CD4-positive, alpha-beta memory T cell (primary cell): ENCODE measurements around the gene HIPK2. TPM values are rescaled to one million over a fixed set of nuclear protein-coding genes. Genes with fewer than 3 reads are reported as not detected.

Experiments used
- CTCF ChIA-PET: fragments of 350-600 bp; sonication (Branson Sonifier 250); formaldehyde crosslinking; loops from one replicate; lab custom pipeline; 2021; ENCODE audit warnings: inconsistent platforms; ENCODE audit not compliant: partially characterized antibody; lab: Charles Lee
- POLR2A ChIA-PET: fragments of 350-600 bp; sonication (Branson Sonifier 250); formaldehyde crosslinking; loops from one replicate; lab custom pipeline; 2021; ENCODE audit not compliant: partially characterized antibody; lab: Charles Lee
- DNase-seq, 5 donors: peaks; one replicate each; pipeline versions ENCODE4 v3.0.0 to v3.0.0-alpha.2; 2020 to 2022; ENCODE audit warnings: mixed read lengths in 1 of 5
- H3K27ac ChIP-seq: one replicate; pipeline ENCODE4 v1.7.0; 2013; ENCODE audit warnings: low read depth, low read length
- H3K27me3 ChIP-seq: 2 replicates; pipeline ENCODE4 v1.7.0; 2013; ENCODE audit warnings: mild to moderate bottlenecking, low read length, moderate library complexity; ENCODE audit not compliant: insufficient read depth
- H3K36me3 ChIP-seq: 2 replicates; pipeline ENCODE4 v1.7.0; 2013; ENCODE audit warnings: mild to moderate bottlenecking, low read length, moderate library complexity; ENCODE audit not compliant: insufficient read depth
- H3K4me1 ChIP-seq: 2 replicates; pipeline ENCODE4 v1.7.0; 2013; ENCODE audit warnings: mild to moderate bottlenecking, low read length, moderate library complexity; ENCODE audit not compliant: insufficient read depth
- H3K4me3 ChIP-seq, 2 donors: one replicate each; pipeline ENCODE4 v1.7.0; 2013; ENCODE audit warnings: low read length in 2 of 2, mild to moderate bottlenecking in 1 of 2
- H3K9me3 ChIP-seq, 2 donors: one replicate each; pipeline ENCODE4 v1.7.0; 2013; ENCODE audit warnings: low read length in 2 of 2, control low read depth in 1 of 2; ENCODE audit not compliant: control insufficient read depth in 1 of 2
- H3K27ac Mint-ChIP-seq, 7 donors: one replicate each; pipeline ENCODE4 v1.8.0; 2020 to 2021; ENCODE audit warnings: mixed read lengths in 7 of 7, mild to moderate bottlenecking in 6 of 7, inconsistent platforms in 3 of 7, moderate library complexity in 3 of 7
- H3K27me3 Mint-ChIP-seq, 2 donors: one replicate each; pipeline ENCODE4 v1.8.0; 2020 to 2021; ENCODE audit warnings: mixed read lengths in 2 of 2
- H3K36me3 Mint-ChIP-seq, 2 donors: one replicate each; pipeline ENCODE4 v1.8.0; 2020 to 2021; ENCODE audit warnings: mixed read lengths in 2 of 2, inconsistent platforms in 1 of 2, mild to moderate bottlenecking in 1 of 2
- H3K4me1 Mint-ChIP-seq, 4 donors: one replicate each; pipeline ENCODE4 v1.8.0; 2020 to 2021; ENCODE audit warnings: mixed read lengths in 4 of 4, mild to moderate bottlenecking in 1 of 4
- H3K4me3 Mint-ChIP-seq, 8 donors: one replicate each; pipeline ENCODE4 v1.8.0; 2020 to 2021; ENCODE audit warnings: mixed read lengths in 8 of 8, mild to moderate bottlenecking in 7 of 8, moderate library complexity in 6 of 8, inconsistent platforms in 3 of 8
- H3K9me3 Mint-ChIP-seq, 8 donors: one replicate each; pipeline ENCODE4 v1.8.0; 2020 to 2021; ENCODE audit warnings: mixed read lengths in 8 of 8, mild to moderate bottlenecking in 5 of 8, inconsistent platforms in 3 of 8, moderate library complexity in 1 of 8
- intact Hi-C: fragments of 100-400 bp; cut with micrococcal nuclease; formaldehyde crosslinking; loops from one replicate; pipeline ENCODE4 v1.15.1; 2023
- polyA plus RNA-seq, 2 donors: library from polyadenylated mRNA; unstranded; fragments of 300-500 nt; fragmentation: Illumina TruSeq; gene quantifications; one replicate each; pipeline ENCODE4 v1.2.3, GENCODE V29; 2021
- total RNA-seq, 2 experiments: library from RNA; stranded (reverse); gene quantifications; one replicate each; pipeline ENCODE4 v1.2.3, GENCODE V29; 2021

Gene HIPK2
- total and polyA plus RNA-seq, 4 experiments from 2014 or later, result 0.87 to 34.1 (median 17.8) TPM

DNA sequence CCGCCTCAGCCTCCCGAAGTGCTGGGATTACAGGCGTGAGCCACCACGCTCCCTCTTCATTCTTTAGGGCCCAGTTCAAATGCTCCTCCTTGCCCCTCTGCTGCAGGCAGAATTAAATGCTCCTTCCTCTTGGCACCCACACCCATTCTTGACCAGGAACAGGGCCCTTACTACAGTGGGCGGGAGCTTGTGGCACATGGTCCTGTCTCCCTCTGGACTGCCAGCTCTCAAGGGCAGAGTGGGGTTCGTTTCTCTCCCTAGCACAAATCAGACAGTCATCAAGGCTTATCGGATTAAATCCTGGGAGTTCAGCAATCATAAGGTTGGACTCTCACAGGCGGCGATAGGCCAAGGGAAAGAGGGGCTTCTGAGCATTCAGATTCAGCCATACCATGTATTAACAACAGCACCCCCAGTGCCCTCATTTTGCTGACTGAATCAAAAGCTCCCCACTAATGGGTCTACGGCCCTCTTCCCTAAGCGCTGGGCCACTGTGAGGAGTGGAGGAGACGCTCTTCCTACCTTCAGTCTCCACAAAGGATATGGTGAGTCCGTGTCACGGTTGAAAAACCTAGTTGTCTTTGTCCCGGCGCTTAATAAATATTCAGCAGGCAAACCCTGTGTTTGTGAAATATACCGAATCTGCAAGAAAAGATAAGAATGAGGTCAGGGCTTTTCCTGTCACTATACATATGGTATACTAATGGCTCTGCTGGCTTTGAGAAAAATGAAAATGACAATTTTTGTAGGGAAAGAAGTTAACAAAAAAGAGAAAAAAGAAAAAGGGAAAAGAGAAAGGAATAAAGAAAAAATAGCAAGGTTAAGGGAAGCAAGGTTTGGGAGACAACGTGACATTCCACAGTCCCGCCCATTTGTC lies 146.9 kb downstream of the HIPK2 start:
- no peak overlapping the region for H3K27ac ChIP-seq
- ChIA-PET CTCF (interaction anchor here (1.1 to 2.6 kb wide), 2 partner anchors 15 to 378 kb away, joined by 3 to 32 read pairs; no protein-coding TSS in a partner anchor), POLR2A (no interaction called here)
- H3K4me1 ChIP-seq, result peaks cover 66% of the 10 kb centered on the region
- H3K9me3 ChIP-seq, result no peaks in the 10 kb centered on the region
- H3K36me3 ChIP-seq, result peaks cover 7% of the 10 kb centered on the region
- no peaks in the 10 kb centered on the region for H3K27me3 ChIP-seq
- DNase-seq, result no peak
- intact Hi-C loops, result no loop called here
- H3K36me3 Mint-ChIP-seq, result peaks cover 24 to 33% of the 10 kb centered on the region in 2 donors
- H3K27ac Mint-ChIP-seq, result peak overlapping the region; percentile 13 to 95 (median 88)
- no peak overlapping the region for H3K4me3 ChIP-seq
- peak overlapping the region in 3 of 8 donors; percentile 10 to 54 (median 42) for H3K4me3 Mint-ChIP-seq
- H3K4me1 Mint-ChIP-seq, result peaks cover 48 to 79% (median 59%) of the 10 kb centered on the region in 4 donors
- H3K27me3 Mint-ChIP-seq, result no peaks in the 10 kb centered on the region
- H3K9me3 Mint-ChIP-seq, result no peaks in the 10 kb centered on the region

- peaks cover 55% of the 10 kb centered on the region for H3K4me1 ChIP-seq
- H3K36me3 ChIP-seq, result peaks cover 7% of the 10 kb centered on the region
- H3K4me1 Mint-ChIP-seq, result peaks cover 51 to 82% (median 60%) of the 10 kb centered on the region in 4 donors
- peaks cover 28 to 44% of the 10 kb centered on the region in 2 donors for H3K36me3 Mint-ChIP-seq
- CTCF ChIA-PET, result interaction anchor here (0.7 to 1.1 kb wide), 3 partner anchors 11 to 107 kb away, joined by 3 to 4 read pairs (median 3); no protein-coding TSS in a partner anchor
- peak overlapping the region; percentile 82 to 97 (median 89) for H3K27ac Mint-ChIP-seq
- H3K27ac ChIP-seq, result no peak overlapping the region
- DNase-seq, result no peak
- POLR2A ChIA-PET, result no interaction called here
- peak overlapping the region in 4 of 8 donors; percentile 8 to 80 (median 56) for H3K4me3 Mint-ChIP-seq
- no peaks in the 10 kb centered on the region for H3K27me3 ChIP-seq
- intact Hi-C loops, result no loop called here
- H3K9me3 Mint-ChIP-seq, result no peaks in the 10 kb centered on the region
- no peaks in the 10 kb centered on the region for H3K9me3 ChIP-seq
- H3K4me3 ChIP-seq, result no peak overlapping the region
- H3K27me3 Mint-ChIP-seq, result no peaks in the 10 kb centered on the region
Measured at GRCh38 chr7:139629392-139630082, 148.3 kb downstream of the HIPK2 start.

DNA sequence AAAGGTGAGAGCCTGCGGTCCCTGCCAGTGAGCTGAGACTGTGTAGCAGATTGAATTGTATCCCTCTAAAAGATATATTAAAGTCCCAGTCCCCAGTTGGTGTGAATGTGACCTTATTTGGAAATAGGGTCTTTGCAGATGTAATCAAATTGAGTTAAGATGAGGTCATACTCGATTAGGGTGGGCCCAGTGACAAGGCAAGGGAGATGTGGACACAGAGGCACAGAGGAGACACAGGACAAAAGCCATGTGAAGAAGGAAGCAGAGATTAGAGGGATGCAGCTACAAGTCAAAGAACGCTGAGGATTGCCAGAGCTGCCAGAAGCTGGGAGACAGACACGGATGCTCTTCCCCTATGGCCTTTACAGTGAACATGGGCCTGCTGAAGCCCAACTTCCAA lies 150.0 kb downstream of the HIPK2 start:
- intact Hi-C loops, result no loop called here

DNA sequence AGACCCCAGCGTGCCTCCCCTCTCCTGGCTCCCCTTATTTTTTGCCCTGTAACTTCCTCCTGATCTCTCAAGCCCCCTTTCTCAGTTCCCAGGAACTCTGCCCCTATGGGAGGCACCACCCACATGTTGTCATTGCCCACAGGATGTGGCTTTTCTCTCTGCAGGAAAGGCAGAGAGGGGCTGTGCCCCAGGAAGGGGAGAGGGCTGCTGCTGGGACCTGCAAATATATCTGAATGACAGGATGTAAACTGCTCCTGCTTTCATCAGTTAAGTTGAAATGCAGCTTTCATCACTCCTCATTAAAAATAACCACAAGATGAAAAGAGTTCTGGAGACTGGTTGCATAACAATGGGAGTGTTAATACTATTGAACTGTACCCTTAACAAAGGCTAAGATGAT lies 151.0 kb downstream of the HIPK2 start:
- peak in 4 of 5 donors; percentile 17 to 46 (median 41) for DNase-seq
- peak overlapping the region; percentile 38 for H3K27ac ChIP-seq
- H3K4me1 Mint-ChIP-seq, result peaks cover 50 to 81% (median 64%) of the 10 kb centered on the region in 4 donors
- intact Hi-C loops, result no loop called here
- H3K36me3 Mint-ChIP-seq, result peaks cover 31 to 48% of the 10 kb centered on the region in 2 donors
- H3K27me3 ChIP-seq, result no peaks in the 10 kb centered on the region
- no peaks in the 10 kb centered on the region for H3K27me3 Mint-ChIP-seq
- POLR2A ChIA-PET, result interaction anchor here (0.7 to 2.4 kb wide), 2 partner anchors 20 to 111 kb away, joined by 3 to 12 read pairs; no protein-coding TSS in a partner anchor
- peaks cover 7% of the 10 kb centered on the region for H3K36me3 ChIP-seq
- H3K9me3 ChIP-seq, result no peaks in the 10 kb centered on the region
- peak overlapping the region; percentile 82 to 97 (median 94) for H3K27ac Mint-ChIP-seq
- H3K4me3 ChIP-seq, result no peak overlapping the region
- no peaks in the 10 kb centered on the region for H3K9me3 Mint-ChIP-seq
- H3K4me1 ChIP-seq, result peaks cover 53% of the 10 kb centered on the region
- H3K4me3 Mint-ChIP-seq, result peak overlapping the region in 7 of 8 donors; percentile 44 to 82 (median 63)
- CTCF ChIA-PET, result interaction anchor here (0.6 to 3.2 kb wide), 3 partner anchors 9 to 756 kb away, joined by 3 to 18 read pairs (median 3); no protein-coding TSS in a partner anchor

More for the DNA sequence above, 150.0 kb downstream of the HIPK2 start:
- Mint-ChIP-seq H3K4me3 (peak overlapping the region in 7 of 8 donors; percentile 28 to 82 (median 65)), H3K4me1 (peaks cover 52 to 85% (median 65%) of the 10 kb centered on the region in 4 donors), H3K9me3 (no peaks in the 10 kb centered on the region), H3K27ac (peak overlapping the region; percentile 82 to 97 (median 94)), H3K27me3 (no peaks in the 10 kb centered on the region), H3K36me3 (peaks cover 32 to 48% of the 10 kb centered on the region in 2 donors)
- no peaks in the 10 kb centered on the region for H3K9me3 ChIP-seq
- H3K27me3 ChIP-seq, result no peaks in the 10 kb centered on the region
- H3K4me3 ChIP-seq, result no peak overlapping the region
- H3K36me3 ChIP-seq, result peaks cover 7% of the 10 kb centered on the region
- POLR2A ChIA-PET, result interaction anchor here (2.4 kb wide), 1 partner anchor 19 kb away, joined by 12 read pairs; no protein-coding TSS in a partner anchor
- peaks cover 55% of the 10 kb centered on the region for H3K4me1 ChIP-seq
- CTCF ChIA-PET, result interaction anchor here (0.6 to 3.2 kb wide), 3 partner anchors 10 to 153 kb away, joined by 3 to 18 read pairs (median 3); no protein-coding TSS in a partner anchor
- DNase-seq, result no peak
- peak overlapping the region; percentile 22 for H3K27ac ChIP-seq

GRCh38 chr7:139623518-139623917 lies 154.3 kb downstream of the HIPK2 start:
- Mint-ChIP-seq H3K27ac (peak overlapping the region in 5 of 7 donors; percentile 14 to 70 (median 61)), H3K36me3 (peaks cover 33 to 40% of the 10 kb centered on the region in 2 donors), H3K9me3 (no peaks in the 10 kb centered on the region), H3K4me1 (peaks cover 35 to 50% (median 44%) of the 10 kb centered on the region in 4 donors), H3K4me3 (no peak overlapping the region), H3K27me3 (no peaks in the 10 kb centered on the region)
- intact Hi-C loops, result no loop called here
- H3K4me3 ChIP-seq, result no peak overlapping the region
- H3K27ac ChIP-seq, result no peak overlapping the region
- no peak for DNase-seq
- H3K36me3 ChIP-seq, result peaks cover 2% of the 10 kb centered on the region
- no peaks in the 10 kb centered on the region for H3K27me3 ChIP-seq
- ChIA-PET CTCF (interaction anchor here (1.1 to 7.5 kb wide), 4 partner anchors 9 to 22 kb away, joined by 3 to 43 read pairs (median 4); no protein-coding TSS in a partner anchor), POLR2A (no interaction called here)
- no peaks in the 10 kb centered on the region for H3K9me3 ChIP-seq
- H3K4me1 ChIP-seq, result peaks cover 24% of the 10 kb centered on the region

GRCh38 chr7:139620676-139621344 lies 157.0 kb downstream of the HIPK2 start:
- H3K27ac ChIP-seq, result no peak overlapping the region
- peaks cover 16 to 23% (median 19%) of the 10 kb centered on the region in 4 donors for H3K4me1 Mint-ChIP-seq
- intact Hi-C loops, result no loop called here
- peaks cover 8% of the 10 kb centered on the region for H3K36me3 ChIP-seq
- peak in 4 of 5 donors; percentile 47 to 55 (median 52) for DNase-seq
- H3K27me3 Mint-ChIP-seq, result no peaks in the 10 kb centered on the region
- ChIA-PET CTCF (interaction anchor here (0.6 to 7.5 kb wide), 15 partner anchors 7 to 386 kb away, joined by 3 to 43 read pairs (median 4); no protein-coding TSS in a partner anchor), POLR2A (no interaction called here)
- H3K27ac Mint-ChIP-seq, result peak overlapping the region in 2 of 7 donors; percentile 16 to 30
- no peak overlapping the region for H3K4me3 Mint-ChIP-seq
- H3K4me1 ChIP-seq, result no peaks in the 10 kb centered on the region
- H3K4me3 ChIP-seq, result no peak overlapping the region
- no peaks in the 10 kb centered on the region for H3K9me3 ChIP-seq
- H3K36me3 Mint-ChIP-seq, result peaks cover 45 to 52% of the 10 kb centered on the region in 2 donors
- no peaks in the 10 kb centered on the region for H3K27me3 ChIP-seq
- H3K9me3 Mint-ChIP-seq, result no peaks in the 10 kb centered on the region
